Mesenteric fat pad (tissue), 1 donor: ENCODE measurements around the gene DDO. TPM values are rescaled to one million over a fixed set of nuclear protein-coding genes. Genes with fewer than 3 reads are reported as not detected.
"Not testable (repeated sequence)": the region's sequence is repeated elsewhere in the genome, so short reads cannot be mapped to it uniquely, and the experiment has no call there.

Source experiments
- DNase-seq: peaks from one replicate; pipeline ENCODE4 v3.0.0-alpha.2; 2020; ENCODE audit warnings: low spot score
- total RNA-seq: library from RNA; stranded (reverse); fragmentation: NEBNext Ultra II Directional; extraction: Animal tissue kit (Norgen Biotek cat#: 25700); gene quantifications from one replicate; pipeline ENCODE4 v1.2.1, GENCODE V29; 2021
- donor health status: DM: yes; HTN: yes; CAD: no.

Gene DDO
- total RNA-seq, 1 donor from 2014 or later: 3.2 TPM

DNA sequence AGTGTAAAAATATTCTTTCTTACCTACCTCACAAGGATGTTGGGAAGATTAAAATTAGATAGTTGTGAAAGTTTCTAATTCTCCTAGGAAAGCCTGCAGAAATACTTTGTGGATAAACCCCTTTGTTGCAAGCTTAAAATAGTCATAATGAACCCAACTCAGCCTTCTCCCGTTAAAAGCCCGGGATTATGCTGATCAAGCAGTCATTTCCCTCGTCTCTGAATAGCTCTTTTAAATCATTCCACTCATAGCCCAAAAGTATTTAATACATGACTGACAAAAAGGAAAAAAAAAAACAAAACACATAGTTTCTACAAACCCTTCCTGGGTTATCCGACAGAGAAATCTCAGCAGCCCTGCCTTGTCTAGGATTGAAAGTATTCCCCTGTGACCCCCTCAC lies 46.3 kb downstream of the DDO start:
- DNase-seq: no peak

DNA sequence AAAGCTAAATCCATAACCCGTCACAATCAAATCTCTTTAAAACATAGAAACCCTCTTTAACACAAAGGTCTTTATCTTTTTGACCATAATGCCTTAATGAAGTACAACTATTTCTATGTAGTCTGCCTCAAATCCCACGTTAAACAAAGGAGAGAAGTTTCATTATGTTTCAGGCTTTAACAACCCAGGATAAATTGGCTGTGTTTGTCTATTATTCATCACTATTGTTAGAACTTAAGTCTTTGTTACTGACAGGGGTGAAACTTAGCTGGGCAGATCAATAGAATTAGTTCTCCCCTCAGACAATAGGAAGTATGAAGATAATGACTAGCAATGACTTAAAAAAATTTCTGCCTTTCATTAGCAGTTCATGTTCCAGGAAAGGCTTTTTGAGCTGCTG lies 47.1 kb downstream of the DDO start:
- no peak for DNase-seq

GRCh38 chr6:110367825-110368224 lies 47.5 kb downstream of the DDO start:
- DNase-seq: no peak

DNA sequence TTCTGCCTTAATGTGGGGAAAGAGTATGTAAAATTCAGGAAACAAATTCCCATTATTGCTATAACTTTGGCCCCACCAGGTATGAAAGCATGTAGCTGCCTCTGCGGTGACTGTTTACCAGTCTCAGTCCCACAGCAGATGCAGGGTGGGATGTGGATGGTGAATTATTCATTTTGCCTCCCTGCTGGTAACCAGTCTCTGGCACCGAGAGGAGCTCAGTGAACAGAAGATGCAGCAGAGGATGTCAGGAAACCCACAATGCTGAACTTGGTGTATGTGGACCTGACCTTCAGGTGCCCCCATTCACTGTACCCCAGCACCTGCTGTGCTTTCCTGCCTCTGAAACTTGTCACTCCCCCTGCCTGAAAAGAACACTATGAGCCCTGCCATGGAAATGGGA lies 48.4 kb downstream of the DDO start:
- no peak for DNase-seq

GRCh38 chr6:110366256-110366655 lies 49.1 kb downstream of the DDO start:
- no peak for DNase-seq

GRCh38 chr6:110364364-110365105 lies 50.8 kb downstream of the DDO start:
- no peak for DNase-seq

DNA sequence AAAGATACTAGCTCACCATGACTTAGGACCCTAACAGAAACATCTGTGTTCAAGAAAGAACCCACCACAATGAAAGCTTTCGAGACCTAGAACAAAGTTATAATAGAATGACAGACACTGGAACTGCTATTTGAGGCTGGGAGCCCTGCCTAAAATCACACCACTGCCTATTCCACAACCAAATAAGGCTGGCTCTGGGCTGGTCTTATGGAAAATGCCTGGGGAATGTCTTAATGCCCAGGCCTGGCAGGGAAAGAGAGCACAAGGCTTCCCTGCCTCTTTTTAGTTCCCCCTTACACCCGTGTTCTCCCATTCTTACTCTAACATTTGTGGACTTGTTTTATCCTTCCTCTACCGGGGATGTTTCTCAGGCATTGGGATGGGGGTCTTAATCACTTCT lies 51.6 kb downstream of the DDO start:
- no peak for DNase-seq

DNA sequence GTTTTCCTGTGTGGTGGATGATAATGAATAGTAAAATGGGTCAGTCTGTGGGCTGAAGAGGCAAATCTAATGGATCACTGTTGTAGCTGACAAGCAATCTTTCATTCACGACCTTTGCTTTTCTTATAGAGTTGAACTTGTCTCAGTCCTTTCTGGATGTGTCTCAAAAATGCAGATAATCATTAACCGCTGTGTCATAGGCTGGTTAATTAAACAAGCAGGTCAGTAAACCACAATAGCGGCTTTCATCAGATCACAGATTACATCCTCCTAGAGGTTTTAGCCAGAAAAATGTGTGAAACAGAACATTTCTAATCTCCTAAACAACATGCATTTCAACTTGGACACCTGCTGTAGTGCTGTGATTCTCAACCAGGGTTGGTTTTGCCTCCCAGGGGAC lies 54.7 kb downstream of the DDO start:
- no peak for DNase-seq

GRCh38 chr6:110359556-110359955 lies 55.8 kb downstream of the DDO start:
- no peak for DNase-seq

DNA sequence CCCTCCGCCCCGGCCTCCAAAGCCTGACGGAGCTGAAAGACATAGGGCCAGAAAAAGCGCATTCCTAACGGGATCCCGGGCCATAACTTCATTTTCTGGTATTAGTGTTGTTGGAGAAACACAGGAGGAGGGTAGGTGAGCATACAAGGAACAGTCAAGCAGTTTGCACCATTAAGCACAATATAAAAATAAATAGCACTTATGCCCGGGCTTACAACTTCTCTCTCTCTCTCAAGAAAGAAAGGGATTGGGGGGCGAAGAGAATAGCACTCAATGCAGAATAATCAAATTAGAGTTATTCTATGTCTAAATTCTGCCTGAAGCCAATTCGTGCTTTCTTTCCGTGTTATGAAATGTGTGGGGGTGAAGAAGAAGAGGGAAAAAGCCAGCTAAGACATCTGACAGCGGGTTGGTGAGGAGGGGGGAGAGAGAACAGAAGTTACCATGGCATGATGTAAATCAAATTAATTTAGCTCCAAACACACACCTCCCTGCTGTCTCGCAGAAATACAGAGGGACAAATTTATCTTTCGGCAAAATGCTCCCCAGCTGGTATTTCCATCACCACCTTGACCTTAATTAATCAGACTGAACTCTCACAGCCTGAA lies 56.7 kb downstream of the DDO start:
- no peak for DNase-seq

- DNase-seq: no peak
These were observed 57.5 kb downstream of the DDO start, which contains the start of gene METTL24 for GRCh38 chr6:110357664-110358552. Gene METTL24, minus strand, starts transcription at chr6:110358349. Its CDS starts 77 bp downstream, at chr6:110358272.

- DNase-seq: no peak
These were observed 58.1 kb downstream of the DDO start for GRCh38 chr6:110357298-110357663.

- DNase-seq: no peak
These were observed 58.6 kb downstream of the DDO start for GRCh38 chr6:110356778-110357177.

- DNase-seq: no peak
These were observed 59.6 kb downstream of the DDO start for GRCh38 chr6:110355727-110356126.

- DNase-seq: no peak
These were observed 60.4 kb downstream of the DDO start for GRCh38 chr6:110355022-110355421.

GRCh38 chr6:110354153-110354552 lies 61.2 kb downstream of the DDO start:
- no peak for DNase-seq

DNA sequence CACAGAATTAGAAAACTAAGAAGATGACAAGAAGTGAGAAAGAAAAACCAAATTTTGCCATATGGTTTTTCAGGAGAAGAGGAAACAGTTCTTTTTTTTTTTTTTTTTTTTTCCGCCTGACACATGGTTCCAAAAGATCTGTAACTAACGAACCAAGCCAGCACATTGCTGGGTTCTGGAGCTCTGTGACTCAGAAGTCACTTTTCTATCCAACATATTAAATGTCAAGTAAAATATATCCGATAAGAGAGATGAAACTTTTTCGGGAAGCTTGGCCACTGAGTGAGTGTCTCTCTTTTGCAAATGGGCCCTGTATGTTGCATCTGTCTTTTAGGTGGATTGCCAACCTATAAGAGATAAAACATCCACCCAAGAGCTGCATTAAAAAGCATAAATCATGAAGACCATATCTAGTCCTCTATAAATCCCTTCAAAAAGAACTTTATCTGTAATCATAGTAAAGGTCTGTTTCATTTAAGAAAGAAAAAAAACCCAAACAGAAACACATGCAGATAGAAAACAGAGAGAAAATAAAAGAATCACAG lies 61.8 kb downstream of the DDO start:
- no peak for DNase-seq

- DNase-seq: no peak
These were observed 62.7 kb downstream of the DDO start for GRCh38 chr6:110352563-110353262.

- no peak for DNase-seq
These were observed 63.4 kb downstream of the DDO start for GRCh38 chr6:110351986-110352385.

- no peak for DNase-seq
These were observed 63.8 kb downstream of the DDO start for GRCh38 chr6:110351546-110351945.

DNA sequence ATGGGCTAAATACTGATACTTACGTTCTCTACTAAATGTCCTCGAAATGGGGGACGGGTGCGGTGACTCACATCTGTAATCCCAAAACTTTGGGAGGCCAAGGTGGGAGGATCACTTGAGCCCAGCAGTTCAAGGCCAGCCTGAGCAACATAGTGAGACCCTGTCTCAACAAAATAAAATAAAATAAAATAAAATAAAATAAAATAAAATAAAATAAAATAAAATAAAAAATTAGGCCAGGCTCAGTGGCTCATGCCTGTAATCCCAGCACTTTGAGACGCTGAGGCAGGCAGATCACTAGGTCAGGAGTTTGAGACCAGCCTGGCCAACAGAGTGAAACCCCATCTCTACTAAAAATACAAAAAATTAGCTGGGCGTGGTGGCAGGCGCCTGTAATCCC lies 64.8 kb downstream of the DDO start:
- DNase-seq: not testable (repeated sequence)
